ENCODE data around the gene SPTBN4.

DNA sequence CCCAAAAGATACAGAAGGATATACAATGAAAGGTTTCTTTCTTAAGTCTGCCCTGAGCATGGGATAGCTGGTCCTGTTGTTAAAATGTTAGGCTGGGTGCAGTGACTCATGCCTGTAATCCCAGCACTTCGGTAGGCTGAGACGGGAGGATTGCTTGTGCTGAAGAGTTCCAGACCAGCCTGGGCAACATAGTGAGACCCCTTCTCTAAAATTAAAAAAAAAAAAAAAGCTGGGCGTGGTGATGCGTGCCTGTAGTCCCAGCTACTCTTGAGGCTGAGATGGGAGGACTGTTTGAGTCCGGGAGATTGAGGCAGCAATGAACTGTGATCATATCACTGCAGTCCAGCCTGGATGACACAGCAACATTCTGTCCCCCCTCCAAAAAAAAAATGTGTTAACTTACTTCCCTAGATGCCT is 57.3 kb downstream of the SPTBN4 start:
- TF ChIP-seq, protein P1, sequence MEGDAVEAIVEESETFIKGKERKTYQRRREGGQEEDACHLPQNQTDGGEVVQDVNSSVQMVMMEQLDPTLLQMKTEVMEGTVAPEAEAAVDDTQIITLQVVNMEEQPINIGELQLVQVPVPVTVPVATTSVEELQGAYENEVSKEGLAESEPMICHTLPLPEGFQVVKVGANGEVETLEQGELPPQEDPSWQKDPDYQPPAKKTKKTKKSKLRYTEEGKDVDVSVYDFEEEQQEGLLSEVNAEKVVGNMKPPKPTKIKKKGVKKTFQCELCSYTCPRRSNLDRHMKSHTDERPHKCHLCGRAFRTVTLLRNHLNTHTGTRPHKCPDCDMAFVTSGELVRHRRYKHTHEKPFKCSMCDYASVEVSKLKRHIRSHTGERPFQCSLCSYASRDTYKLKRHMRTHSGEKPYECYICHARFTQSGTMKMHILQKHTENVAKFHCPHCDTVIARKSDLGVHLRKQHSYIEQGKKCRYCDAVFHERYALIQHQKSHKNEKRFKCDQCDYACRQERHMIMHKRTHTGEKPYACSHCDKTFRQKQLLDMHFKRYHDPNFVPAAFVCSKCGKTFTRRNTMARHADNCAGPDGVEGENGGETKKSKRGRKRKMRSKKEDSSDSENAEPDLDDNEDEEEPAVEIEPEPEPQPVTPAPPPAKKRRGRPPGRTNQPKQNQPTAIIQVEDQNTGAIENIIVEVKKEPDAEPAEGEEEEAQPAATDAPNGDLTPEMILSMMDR (IDR thresholded peaks at IDR 0.05; ENCODE audit: poor library complexity), result no peak
- TF ChIP-seq EZH2 (IDR thresholded peaks at IDR 0.05; ENCODE audit: borderline replicate concordance), result no peak
- no peak for TF ChIP-seq EZH2phosphoT487 (IDR thresholded peaks at IDR 0.05; ENCODE audit: low read depth, severe bottlenecking, unreplicated experiment)
